Activated CD4-positive, CD25-positive, alpha-beta regulatory T cell treated with anti-CD3 and anti-CD28 coated beads, Interleukin-2, amount 50 U/mL, for 16 hours (primary cell): ENCODE measurements around the gene TMEM131.
A peak's percentile ranks its signal among the peaks of the same experiment; 100 is the strongest.

Experiments used
- DNase-seq: peaks from one replicate; pipeline ENCODE4 v3.0.0-alpha.2; 2020; ENCODE audit warnings: low read depth, low spot score

Gene TMEM131

DNA sequence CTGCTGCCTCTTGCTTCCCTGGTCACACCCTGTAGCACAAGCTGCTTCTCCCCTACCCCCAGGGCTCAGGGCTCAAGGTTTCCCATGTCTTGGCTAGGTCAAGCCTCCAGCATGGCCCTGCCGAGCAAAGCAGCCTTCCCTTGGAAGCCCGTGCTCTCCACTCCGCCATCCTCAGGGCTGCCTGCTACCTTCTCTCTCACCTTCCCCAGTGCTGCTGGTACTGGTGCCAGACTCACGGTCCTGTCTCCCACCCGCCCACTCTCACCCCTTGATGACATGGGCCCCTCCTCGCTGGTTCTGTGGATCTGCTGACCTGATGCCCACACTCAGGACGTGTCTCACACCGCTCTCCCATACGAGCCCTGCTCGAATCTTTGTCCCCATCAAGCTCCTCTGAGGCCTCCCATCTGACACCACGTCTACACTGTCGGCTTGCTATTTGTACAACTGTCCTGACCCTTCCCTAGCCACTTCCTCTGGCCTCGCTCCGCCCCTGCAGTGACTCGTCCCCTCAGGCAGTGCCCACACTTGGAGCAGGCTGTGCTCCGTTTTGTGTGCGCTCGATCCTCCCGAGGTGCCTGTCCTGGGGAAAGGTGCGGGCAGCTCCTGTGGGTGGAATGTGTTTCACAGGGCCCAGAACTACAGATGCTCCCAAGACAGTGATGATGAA lies 232.4 kb downstream of the TMEM131 start:
- DNase-seq, result no peak

- DNase-seq, result no peak
These were observed 234.6 kb downstream of the TMEM131 start for GRCh38 chr2:97761192-97761591.

- no peak for DNase-seq
These were observed 235.2 kb downstream of the TMEM131 start for GRCh38 chr2:97760480-97761049.

DNA sequence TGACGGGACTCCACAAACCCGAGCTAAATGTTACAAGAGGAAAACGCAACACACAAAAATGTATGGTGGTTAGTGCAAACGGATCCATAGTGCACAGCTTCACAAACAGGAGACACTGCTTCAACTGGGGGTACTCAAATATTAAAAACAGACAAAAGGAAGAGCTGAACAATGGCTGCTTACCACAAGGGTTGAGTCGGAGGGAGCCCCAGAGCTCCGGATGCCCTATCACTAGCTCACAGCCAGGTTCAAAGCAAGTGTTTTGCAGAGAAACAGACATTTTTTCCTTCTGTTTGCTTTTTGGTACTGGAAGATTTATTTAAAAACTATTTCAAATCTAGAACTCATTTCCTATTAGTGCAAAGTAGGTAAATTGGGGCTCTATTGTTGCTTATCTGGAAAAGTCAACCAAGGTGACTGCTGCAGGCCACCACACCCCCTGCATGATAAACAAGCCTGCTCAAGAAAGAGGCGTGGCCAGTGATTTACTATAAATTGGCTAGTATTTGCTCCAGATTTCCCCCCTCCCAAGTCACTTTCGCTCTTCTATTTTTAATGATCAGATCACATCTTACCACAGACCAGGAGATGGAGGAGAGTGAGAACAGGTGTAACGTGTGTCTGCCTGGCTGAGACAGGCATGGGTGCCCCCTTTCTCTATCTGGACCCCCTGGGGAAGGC lies 235.9 kb downstream of the TMEM131 start:
- DNase-seq, result no peak

DNA sequence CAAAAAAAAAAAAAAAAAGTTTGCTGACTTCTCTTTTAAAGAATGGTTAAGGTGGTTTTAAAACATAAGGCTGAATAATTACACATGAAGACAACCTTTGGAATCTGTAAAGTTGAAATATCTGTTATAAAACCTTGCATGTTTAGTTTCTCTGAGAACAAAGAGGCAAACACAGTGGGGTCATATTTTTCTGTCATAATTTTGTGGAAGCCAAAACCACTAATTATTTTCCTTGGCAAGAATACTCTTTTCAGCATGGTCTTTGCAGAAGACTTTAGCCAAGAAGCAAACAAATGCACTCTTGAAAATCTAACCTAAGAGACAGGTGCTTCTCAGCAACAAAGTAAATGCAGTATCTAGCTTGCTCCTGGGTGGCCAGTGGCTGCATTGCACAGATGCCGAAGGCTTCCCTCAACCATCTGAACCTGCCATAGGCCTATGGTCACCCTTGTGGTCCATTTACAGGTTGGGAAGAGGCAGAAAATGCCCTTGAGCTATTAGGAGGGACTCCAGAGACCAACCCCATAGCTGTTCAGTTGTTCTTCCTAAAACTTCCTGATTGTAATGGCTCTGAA lies 237.5 kb downstream of the TMEM131 start:
- no peak for DNase-seq

DNA sequence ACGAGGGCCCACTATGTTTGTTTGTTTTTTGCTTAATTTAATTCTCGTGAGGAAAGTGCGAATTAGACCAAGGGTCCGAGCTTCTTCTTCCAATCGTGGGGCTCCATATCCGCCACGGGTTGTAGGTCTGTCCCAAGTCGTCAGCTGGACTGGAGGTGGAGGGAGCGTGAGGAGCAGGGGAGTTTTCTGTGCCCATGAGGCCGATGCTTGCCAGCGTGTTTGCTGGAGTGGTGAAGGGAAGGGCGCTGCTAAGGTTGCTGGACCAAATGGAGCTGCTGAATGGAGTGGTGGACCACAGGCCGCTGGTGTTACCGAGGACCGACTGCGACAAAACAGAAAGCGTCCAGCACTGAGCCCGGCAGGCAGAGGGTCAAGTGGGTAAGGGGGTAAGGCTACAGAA lies 238.7 kb downstream of the TMEM131 start:
- no peak for DNase-seq

DNA sequence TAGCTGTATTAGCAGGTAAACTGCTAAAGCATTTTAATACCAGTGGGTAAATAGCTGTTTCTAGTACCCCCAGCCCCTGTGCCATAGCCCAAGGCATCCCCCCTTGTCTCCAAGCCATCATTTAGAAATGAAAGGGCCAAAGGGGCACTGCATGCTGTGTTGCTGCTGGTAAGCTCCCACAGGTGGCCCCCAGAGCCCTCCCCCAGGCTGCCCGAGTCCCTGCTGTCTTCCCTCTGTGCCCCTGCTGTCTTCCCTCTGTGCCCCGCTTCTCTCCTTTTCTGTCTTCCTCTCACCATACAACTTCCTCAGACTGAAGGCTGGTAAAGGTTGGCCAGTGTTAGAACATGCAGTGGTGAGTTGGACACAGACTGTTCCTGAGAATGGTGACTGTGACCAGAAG lies 240.3 kb downstream of the TMEM131 start:
- no peak for DNase-seq

GRCh38 chr2:97754690-97755346 lies 240.9 kb downstream of the TMEM131 start:
- DNase-seq, result no peak

DNA sequence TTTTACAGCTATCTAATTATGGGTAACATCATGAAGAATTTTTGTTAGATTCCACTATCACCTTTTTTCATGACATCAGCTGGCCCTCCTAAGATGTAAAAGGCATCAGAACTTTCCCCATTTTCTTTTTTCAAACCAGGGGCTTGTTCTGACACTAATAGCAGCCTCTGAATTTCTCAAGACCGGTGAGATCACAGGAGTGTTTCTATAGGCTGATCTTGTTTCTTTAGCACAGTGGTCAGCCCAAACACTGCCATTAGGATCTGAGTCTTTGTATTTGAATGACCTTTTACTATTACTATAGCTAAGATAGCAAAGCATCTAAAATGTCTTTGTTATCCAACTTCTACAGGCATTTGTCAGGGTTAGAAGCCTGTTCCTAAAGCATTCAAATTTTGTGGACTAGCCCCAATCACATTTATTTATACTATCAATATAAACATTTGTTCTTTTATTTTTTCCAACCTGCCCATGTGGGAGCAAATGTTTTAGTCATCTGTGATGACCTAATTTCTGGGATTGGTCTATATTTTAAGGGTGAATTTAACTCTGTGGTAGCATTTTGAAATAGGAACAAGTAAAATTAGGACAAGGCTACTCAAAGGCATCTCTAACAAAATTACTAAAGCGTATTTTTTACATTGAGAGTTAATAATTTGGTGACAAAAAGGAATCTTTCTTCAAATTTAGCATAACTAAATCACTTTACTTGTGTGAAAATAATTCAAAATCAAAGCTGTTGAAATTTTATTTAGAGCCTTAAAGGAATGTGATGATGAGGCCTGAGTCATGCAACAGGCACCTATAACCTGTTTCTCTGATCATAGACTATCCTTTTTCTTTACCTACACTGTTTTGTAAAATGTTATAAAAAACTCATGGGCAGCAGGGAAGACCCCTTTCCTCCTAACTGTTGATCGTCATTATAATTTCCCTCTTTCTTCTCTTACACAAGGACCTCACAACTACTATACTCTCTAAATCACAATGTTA lies 243.1 kb downstream of the TMEM131 start:
- no peak for DNase-seq

DNA sequence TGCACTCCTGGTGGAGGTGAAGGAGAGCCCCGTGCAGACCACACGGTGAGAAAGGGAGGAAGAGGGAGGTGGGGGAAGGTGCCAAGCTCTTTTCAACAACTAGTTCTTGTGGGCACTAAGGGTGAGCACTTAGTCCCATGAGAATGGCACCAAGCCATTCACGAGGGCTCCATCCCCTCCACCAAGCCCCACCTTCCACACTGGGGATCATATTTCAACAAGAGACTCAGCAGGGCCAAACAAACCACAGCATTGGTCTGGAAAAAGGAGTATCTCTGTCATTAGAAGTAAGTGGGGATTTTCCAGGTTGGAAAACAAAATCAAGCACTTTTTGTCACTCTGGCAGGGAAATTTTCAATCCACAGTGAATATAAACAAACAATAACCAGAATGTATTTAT lies 244.0 kb downstream of the TMEM131 start:
- DNase-seq, result no peak

DNA sequence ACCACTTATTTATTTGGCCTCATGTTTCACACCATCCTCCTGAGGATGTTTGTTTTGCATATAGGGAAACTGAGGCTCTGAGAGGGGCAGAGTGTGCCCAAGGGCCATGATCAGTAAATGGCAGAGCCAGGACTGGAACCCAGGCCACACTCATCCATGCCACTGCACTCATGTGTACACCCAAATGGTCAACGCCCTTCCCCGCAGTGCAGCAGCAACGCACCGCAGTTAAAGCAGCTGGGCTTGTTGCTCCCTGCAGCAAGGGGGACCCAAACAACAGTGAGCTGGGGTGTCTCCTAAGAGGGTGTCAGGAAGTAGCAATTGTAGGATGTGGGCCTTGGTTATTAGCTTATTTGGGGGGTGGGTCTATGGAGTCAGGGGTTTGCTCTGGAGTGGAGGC lies 245.7 kb downstream of the TMEM131 start:
- no peak for DNase-seq

- no peak for DNase-seq
These were observed 246.2 kb downstream of the TMEM131 start for GRCh38 chr2:97749581-97749980.

- DNase-seq, result no peak
These were observed 248.0 kb downstream of the TMEM131 start for GRCh38 chr2:97747716-97748115.

DNA sequence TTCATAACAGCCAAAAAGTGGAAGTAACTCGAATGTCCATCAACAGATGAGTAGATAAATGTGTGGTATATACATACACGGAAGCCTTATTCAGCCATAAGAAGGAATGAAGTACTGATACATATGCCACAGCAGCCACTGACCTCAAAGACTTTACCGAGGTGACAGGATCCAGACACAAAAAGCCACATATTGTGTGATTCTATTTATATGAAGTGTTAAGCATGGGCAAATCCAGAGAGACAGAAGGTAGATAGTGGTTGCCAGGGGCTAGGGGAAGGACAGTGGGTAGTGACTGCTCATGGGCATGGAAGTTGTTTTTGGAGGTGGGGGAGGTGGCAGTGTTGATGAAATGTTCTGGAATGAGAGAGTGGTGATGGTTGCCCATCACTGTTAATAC lies 248.5 kb downstream of the TMEM131 start:
- DNase-seq, result no peak

DNA sequence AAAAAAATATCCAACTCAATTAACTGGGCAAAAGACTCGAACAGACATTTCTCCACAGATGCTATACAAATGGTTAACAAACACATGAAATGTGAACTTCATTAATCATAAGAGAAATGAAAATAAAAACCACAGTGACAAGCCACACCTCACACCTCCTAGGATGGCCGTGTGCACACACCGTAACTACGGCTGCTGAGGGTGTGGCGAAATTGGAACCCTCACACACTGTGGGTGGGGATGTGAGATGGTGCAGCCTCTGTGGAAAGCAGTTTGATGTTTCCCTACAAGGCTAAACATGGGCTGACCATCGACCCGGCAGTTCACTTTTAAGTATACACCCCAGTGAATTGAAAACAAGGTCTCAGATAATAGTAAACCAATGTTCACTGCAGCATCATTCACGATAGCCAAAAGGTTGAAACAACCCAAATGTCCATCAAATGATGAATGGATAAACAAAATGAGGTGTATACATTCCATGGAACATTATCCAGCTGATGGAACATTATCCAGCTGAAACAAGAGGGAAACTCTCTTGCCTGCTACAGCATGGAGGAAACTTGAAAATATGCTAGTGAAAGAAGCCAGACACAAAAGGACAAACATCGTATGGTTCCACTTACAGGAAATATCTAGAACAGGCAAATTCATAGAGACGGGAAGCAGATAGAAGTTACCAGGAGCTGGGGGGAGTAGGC lies 250.1 kb downstream of the TMEM131 start:
- peak; percentile 16 for DNase-seq

- DNase-seq, result no peak
These were observed 251.8 kb downstream of the TMEM131 start for GRCh38 chr2:97743913-97744312.

DNA sequence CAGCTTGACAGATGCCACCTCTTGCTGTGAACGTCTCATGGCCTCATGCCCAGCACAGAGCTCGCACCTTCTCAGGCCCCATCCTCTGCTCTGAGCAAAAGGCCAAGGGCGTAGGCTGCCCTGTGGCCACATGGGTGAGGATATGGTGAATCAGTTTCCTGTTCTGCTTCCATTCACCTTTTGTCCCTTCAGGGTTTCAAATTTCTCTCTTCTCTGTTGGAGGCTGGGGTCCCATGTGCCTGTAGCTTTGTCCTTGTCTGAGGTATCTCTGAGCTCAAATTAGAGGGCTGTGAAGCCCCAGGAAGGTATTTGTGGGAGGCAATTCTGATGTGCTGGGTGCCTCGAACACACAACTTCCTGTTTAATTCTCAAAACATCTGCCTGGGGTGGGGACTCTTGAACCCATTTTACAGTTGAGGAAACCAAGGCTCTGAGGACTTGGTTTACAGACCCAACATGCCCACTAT lies 253.3 kb downstream of the TMEM131 start:
- no peak for DNase-seq

- DNase-seq, result no peak
These were observed 254.1 kb downstream of the TMEM131 start for GRCh38 chr2:97741686-97742085.

DNA sequence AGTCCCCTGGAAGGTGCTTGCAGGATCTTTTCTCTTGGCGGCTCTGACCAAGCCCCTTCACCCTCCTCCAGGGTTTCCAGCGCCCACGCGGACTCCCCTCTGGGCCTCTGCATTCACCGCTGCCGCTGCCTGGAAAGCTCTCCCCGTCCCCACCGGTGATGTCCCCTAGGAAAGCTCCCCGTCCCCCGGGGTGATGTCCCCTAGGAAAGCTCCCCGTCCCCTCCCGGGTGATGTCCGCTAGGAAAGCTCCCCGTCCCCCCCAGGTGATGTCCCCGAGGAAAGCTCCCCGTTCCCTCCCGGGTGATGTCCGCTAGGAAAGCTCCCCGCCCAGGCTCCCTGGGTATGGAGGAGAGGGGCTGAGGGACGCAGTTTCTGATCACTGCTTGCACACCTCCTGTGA lies 254.5 kb downstream of the TMEM131 start:
- DNase-seq, result no peak

- no peak for DNase-seq
These were observed 255.1 kb downstream of the TMEM131 start for GRCh38 chr2:97740590-97741182.
